Stimulated activated CD4-positive, alpha-beta T cell treated with anti-CD3 and anti-CD28 coated beads, Interleukin-12 subunit alpha, Interleukin-12 subunit beta, amount 100 ng/mL, for 4 hours (primary cell): Measurements from ENCODE around the gene CATSPER3.

ENCODE experiments used
- DNase-seq: peaks from one replicate; pipeline ENCODE4 v3.0.0-alpha.2; 2020

Gene CATSPER3

GRCh38 chr5:135048286-135048685, 80.6 kb downstream of the CATSPER3 start:
- no peak for DNase-seq

GRCh38 chr5:135048930-135049329, 81.2 kb downstream of the CATSPER3 start:
- no peak for DNase-seq

GRCh38 chr5:135050244-135050767, 82.6 kb downstream of the CATSPER3 start:
- no peak for DNase-seq

GRCh38 chr5:135051399-135051798, 83.7 kb downstream of the CATSPER3 start:
- no peak for DNase-seq

GRCh38 chr5:135051872-135052271, 84.2 kb downstream of the CATSPER3 start:
- no peak for DNase-seq

- no peak for DNase-seq
Measured at GRCh38 chr5:135052511-135053145, 84.9 kb downstream of the CATSPER3 start.

- no peak for DNase-seq
Measured at GRCh38 chr5:135053278-135053677, 85.6 kb downstream of the CATSPER3 start.

- no peak for DNase-seq
Measured at GRCh38 chr5:135053989-135054388, 86.3 kb downstream of the CATSPER3 start.

GRCh38 chr5:135054546-135054945, 86.8 kb downstream of the CATSPER3 start:
- no peak for DNase-seq

- no peak for DNase-seq
Measured at GRCh38 chr5:135055396-135055795, 87.7 kb downstream of the CATSPER3 start.

- DNase-seq, result no peak
Measured at GRCh38 chr5:135056316-135057030, 88.8 kb downstream of the CATSPER3 start.

GRCh38 chr5:135057233-135057632, 89.5 kb downstream of the CATSPER3 start:
- no peak for DNase-seq

GRCh38 chr5:135058331-135058732, 90.6 kb downstream of the CATSPER3 start:
- no peak for DNase-seq

- no peak for DNase-seq
Measured at GRCh38 chr5:135059000-135059923, 91.6 kb downstream of the CATSPER3 start.

GRCh38 chr5:135060021-135060420, 92.3 kb downstream of the CATSPER3 start:
- DNase-seq, result no peak

GRCh38 chr5:135061001-135061400, 93.3 kb downstream of the CATSPER3 start:
- DNase-seq, result no peak
